ENCODE measurements around the gene FAM163B.

FAM163B gene

GRCh38 chr9:133609311-133610098 is at the start of gene FAM163B:
TSS of gene FAM163B (minus strand) at chr9:133609389. CDS start at chr9:133580223, 29,166 bp downstream.
- Mint-ChIP-seq H3K36me3 (ENCODE audit: low read depth) (no peaks in the 10 kb centered on the region), H3K9me3 (no peaks in the 10 kb centered on the region), H3K27ac (no peak within 1 kb of the TSS), H3K4me1 (ENCODE audit: low read depth) (peaks cover 4% of the 10 kb centered on the region), H3K27me3 (peaks cover 56% of the 10 kb centered on the region), H3K4me3 (no peak within 1 kb of the TSS)

GRCh38 chr9:133657120-133657661 is 48.0 kb upstream of the FAM163B start:
- no peak overlapping the region for H3K4me3 Mint-ChIP-seq
- H3K9me3 Mint-ChIP-seq: no peaks in the 10 kb centered on the region
- no peaks in the 10 kb centered on the region for H3K36me3 Mint-ChIP-seq (ENCODE audit: low read depth)
- H3K27ac Mint-ChIP-seq: no peak overlapping the region
- H3K4me1 Mint-ChIP-seq (ENCODE audit: low read depth): peaks cover 9% of the 10 kb centered on the region
- peaks cover 47% of the 10 kb centered on the region for H3K27me3 Mint-ChIP-seq

- peaks cover 9% of the 10 kb centered on the region for H3K4me1 Mint-ChIP-seq (ENCODE audit: low read depth)
- no peak overlapping the region for H3K27ac Mint-ChIP-seq
- H3K27me3 Mint-ChIP-seq: peaks cover 47% of the 10 kb centered on the region
- no peaks in the 10 kb centered on the region for H3K36me3 Mint-ChIP-seq (ENCODE audit: low read depth)
- no peak overlapping the region for H3K4me3 Mint-ChIP-seq
- H3K9me3 Mint-ChIP-seq: no peaks in the 10 kb centered on the region
Observed at GRCh38 chr9:133656211-133657119, 47.3 kb upstream of the FAM163B start.

- Mint-ChIP-seq H3K4me1 (ENCODE audit: low read depth) (peaks cover 9% of the 10 kb centered on the region), H3K27ac (no peak overlapping the region), H3K36me3 (ENCODE audit: low read depth) (no peaks in the 10 kb centered on the region), H3K27me3 (peaks cover 47% of the 10 kb centered on the region), H3K9me3 (no peaks in the 10 kb centered on the region), H3K4me3 (no peak overlapping the region)
Observed at GRCh38 chr9:133655701-133656100, 46.5 kb upstream of the FAM163B start.

- no peak overlapping the region for H3K27ac Mint-ChIP-seq
- H3K4me3 Mint-ChIP-seq: no peak overlapping the region
- H3K9me3 Mint-ChIP-seq: no peaks in the 10 kb centered on the region
- H3K4me1 Mint-ChIP-seq (ENCODE audit: low read depth): peaks cover 9% of the 10 kb centered on the region
- no peaks in the 10 kb centered on the region for H3K36me3 Mint-ChIP-seq (ENCODE audit: low read depth)
- peaks cover 44% of the 10 kb centered on the region for H3K27me3 Mint-ChIP-seq
Observed at GRCh38 chr9:133654736-133655657, 45.8 kb upstream of the FAM163B start.

GRCh38 chr9:133653638-133654037 is 44.4 kb upstream of the FAM163B start:
- peaks cover 35% of the 10 kb centered on the region for H3K27me3 Mint-ChIP-seq
- no peaks in the 10 kb centered on the region for H3K9me3 Mint-ChIP-seq
- no peaks in the 10 kb centered on the region for H3K36me3 Mint-ChIP-seq (ENCODE audit: low read depth)
- H3K4me1 Mint-ChIP-seq (ENCODE audit: low read depth): peaks cover 5% of the 10 kb centered on the region
- H3K4me3 Mint-ChIP-seq: no peak overlapping the region
- no peak overlapping the region for H3K27ac Mint-ChIP-seq

- Mint-ChIP-seq H3K4me1 (ENCODE audit: low read depth) (no peaks in the 10 kb centered on the region), H3K9me3 (no peaks in the 10 kb centered on the region), H3K36me3 (ENCODE audit: low read depth) (no peaks in the 10 kb centered on the region), H3K27me3 (peaks cover 1% of the 10 kb centered on the region), H3K27ac (no peak overlapping the region), H3K4me3 (no peak overlapping the region)
Observed at GRCh38 chr9:133650026-133650425, 40.8 kb upstream of the FAM163B start.

GRCh38 chr9:133649194-133649593 is 40.0 kb upstream of the FAM163B start:
- no peak overlapping the region for H3K27ac Mint-ChIP-seq
- H3K4me1 Mint-ChIP-seq (ENCODE audit: low read depth): no peaks in the 10 kb centered on the region
- H3K27me3 Mint-ChIP-seq: no peaks in the 10 kb centered on the region
- H3K9me3 Mint-ChIP-seq: no peaks in the 10 kb centered on the region
- H3K4me3 Mint-ChIP-seq: no peak overlapping the region
- H3K36me3 Mint-ChIP-seq (ENCODE audit: low read depth): no peaks in the 10 kb centered on the region

- no peaks in the 10 kb centered on the region for H3K4me1 Mint-ChIP-seq (ENCODE audit: low read depth)
- H3K27me3 Mint-ChIP-seq: no peaks in the 10 kb centered on the region
- no peak overlapping the region for H3K27ac Mint-ChIP-seq
- H3K9me3 Mint-ChIP-seq: no peaks in the 10 kb centered on the region
- H3K36me3 Mint-ChIP-seq (ENCODE audit: low read depth): no peaks in the 10 kb centered on the region
- H3K4me3 Mint-ChIP-seq: no peak overlapping the region
Observed at GRCh38 chr9:133647765-133648469, 38.7 kb upstream of the FAM163B start.

GRCh38 chr9:133647148-133647547 is 38.0 kb upstream of the FAM163B start:
- Mint-ChIP-seq H3K4me3 (no peak overlapping the region), H3K9me3 (no peaks in the 10 kb centered on the region), H3K27me3 (no peaks in the 10 kb centered on the region), H3K36me3 (ENCODE audit: low read depth) (no peaks in the 10 kb centered on the region), H3K4me1 (ENCODE audit: low read depth) (no peaks in the 10 kb centered on the region), H3K27ac (no peak overlapping the region)

GRCh38 chr9:133645021-133645765 is 36.0 kb upstream of the FAM163B start:
- H3K4me3 Mint-ChIP-seq: no peak overlapping the region

GRCh38 chr9:133643978-133644760 is 35.0 kb upstream of the FAM163B start:
- no peaks in the 10 kb centered on the region for H3K36me3 Mint-ChIP-seq (ENCODE audit: low read depth)
- no peak overlapping the region for H3K27ac Mint-ChIP-seq
- no peaks in the 10 kb centered on the region for H3K27me3 Mint-ChIP-seq
- no peaks in the 10 kb centered on the region for H3K4me1 Mint-ChIP-seq (ENCODE audit: low read depth)
- no peaks in the 10 kb centered on the region for H3K9me3 Mint-ChIP-seq
- H3K4me3 Mint-ChIP-seq: no peak overlapping the region

More at GRCh38 chr9:133645021-133645765, 36.0 kb upstream of the FAM163B start:
- Mint-ChIP-seq H3K36me3 (ENCODE audit: low read depth) (no peaks in the 10 kb centered on the region), H3K27me3 (no peaks in the 10 kb centered on the region), H3K9me3 (no peaks in the 10 kb centered on the region), H3K27ac (no peak overlapping the region), H3K4me1 (ENCODE audit: low read depth) (no peaks in the 10 kb centered on the region)

GRCh38 chr9:133643362-133643755 is 34.2 kb upstream of the FAM163B start:
- Mint-ChIP-seq H3K27ac (no peak overlapping the region), H3K9me3 (no peaks in the 10 kb centered on the region), H3K36me3 (ENCODE audit: low read depth) (no peaks in the 10 kb centered on the region), H3K27me3 (no peaks in the 10 kb centered on the region), H3K4me1 (ENCODE audit: low read depth) (no peaks in the 10 kb centered on the region), H3K4me3 (no peak overlapping the region)

Measured in stimulated activated naive CD8-positive, alpha-beta T cell treated with anti-CD3 and anti-CD28 coated beads, Interleukin-15, Interleukin-2, amounts not matched to agents 100 ng/mL and 50 ng/mL, for 24 hours (primary cell).